NCI-H748 (cell line): Measurements from ENCODE around the gene AGAP1.
A peak's percentile ranks its signal among the peaks of the same experiment; 100 is the strongest.

Source experiments
- DNase-seq: peaks from one replicate; lab custom pipeline; 2025; ENCODE audit not compliant: unreplicated experiment; lab: John Stamatoyannopoulos, UW

Gene AGAP1

GRCh38 chr2:235677937-235678336 lies 184.1 kb downstream of the AGAP1 start:
- no peak for DNase-seq

GRCh38 chr2:235678712-235679111 lies 184.9 kb downstream of the AGAP1 start:
- DNase-seq = no peak

DNA sequence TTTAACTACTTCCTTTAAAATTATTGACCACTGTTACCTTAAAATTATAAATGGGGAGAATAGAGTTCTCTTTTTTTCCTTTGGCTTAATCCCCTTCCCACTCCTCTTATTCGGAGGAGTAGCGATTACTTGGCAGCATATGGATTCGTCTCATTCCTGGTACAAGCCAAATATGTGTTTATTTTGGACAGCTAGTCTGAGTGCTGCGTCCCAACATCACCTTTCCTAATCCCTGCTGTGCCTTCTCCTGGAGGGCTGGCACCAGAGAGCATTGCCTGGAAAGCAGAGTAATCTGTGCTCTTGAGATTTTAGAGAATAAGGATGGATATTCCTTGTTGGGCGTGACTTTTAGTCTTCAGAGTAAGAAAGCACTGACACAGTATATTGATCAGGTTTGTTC lies 185.6 kb downstream of the AGAP1 start:
- DNase-seq = no peak

- DNase-seq = no peak
Measured at GRCh38 chr2:235685024-235685721, 191.3 kb downstream of the AGAP1 start.

- DNase-seq = no peak
Measured at GRCh38 chr2:235688511-235689426, 194.9 kb downstream of the AGAP1 start.

GRCh38 chr2:235689427-235689853 lies 195.6 kb downstream of the AGAP1 start:
- no peak for DNase-seq

GRCh38 chr2:235690082-235690808 lies 196.4 kb downstream of the AGAP1 start:
- DNase-seq = no peak

GRCh38 chr2:235690809-235691450 lies 197.1 kb downstream of the AGAP1 start:
- DNase-seq = no peak

GRCh38 chr2:235692076-235692475 lies 198.2 kb downstream of the AGAP1 start:
- DNase-seq = no peak

DNA sequence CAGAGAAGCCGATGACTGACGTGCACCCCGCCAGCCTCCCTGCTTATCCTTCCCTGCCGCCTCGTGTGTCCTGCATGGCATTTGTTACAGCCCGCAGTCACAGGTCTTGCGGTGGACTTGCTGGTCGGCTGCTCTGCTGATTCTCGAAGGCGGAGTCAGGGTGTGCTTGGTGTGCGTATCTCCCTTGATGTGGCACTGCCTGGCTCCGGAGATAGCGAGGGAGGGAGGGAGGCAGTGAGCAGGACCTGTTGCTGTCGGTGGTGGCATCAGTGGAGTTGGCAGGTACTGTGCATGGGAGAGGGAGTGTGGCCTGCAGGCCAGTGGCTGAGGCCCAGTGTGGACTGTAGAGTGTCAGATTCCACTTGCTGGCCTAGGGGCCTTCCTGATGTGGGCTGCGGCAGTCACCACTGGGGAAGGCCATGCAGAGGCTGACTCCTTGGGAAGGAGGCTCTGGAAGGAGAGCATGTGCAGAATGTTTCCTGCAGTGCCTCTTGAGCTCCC lies 198.9 kb downstream of the AGAP1 start:
- no peak for DNase-seq

- DNase-seq = no peak
Measured at GRCh38 chr2:235693279-235693678, 199.4 kb downstream of the AGAP1 start.

DNA sequence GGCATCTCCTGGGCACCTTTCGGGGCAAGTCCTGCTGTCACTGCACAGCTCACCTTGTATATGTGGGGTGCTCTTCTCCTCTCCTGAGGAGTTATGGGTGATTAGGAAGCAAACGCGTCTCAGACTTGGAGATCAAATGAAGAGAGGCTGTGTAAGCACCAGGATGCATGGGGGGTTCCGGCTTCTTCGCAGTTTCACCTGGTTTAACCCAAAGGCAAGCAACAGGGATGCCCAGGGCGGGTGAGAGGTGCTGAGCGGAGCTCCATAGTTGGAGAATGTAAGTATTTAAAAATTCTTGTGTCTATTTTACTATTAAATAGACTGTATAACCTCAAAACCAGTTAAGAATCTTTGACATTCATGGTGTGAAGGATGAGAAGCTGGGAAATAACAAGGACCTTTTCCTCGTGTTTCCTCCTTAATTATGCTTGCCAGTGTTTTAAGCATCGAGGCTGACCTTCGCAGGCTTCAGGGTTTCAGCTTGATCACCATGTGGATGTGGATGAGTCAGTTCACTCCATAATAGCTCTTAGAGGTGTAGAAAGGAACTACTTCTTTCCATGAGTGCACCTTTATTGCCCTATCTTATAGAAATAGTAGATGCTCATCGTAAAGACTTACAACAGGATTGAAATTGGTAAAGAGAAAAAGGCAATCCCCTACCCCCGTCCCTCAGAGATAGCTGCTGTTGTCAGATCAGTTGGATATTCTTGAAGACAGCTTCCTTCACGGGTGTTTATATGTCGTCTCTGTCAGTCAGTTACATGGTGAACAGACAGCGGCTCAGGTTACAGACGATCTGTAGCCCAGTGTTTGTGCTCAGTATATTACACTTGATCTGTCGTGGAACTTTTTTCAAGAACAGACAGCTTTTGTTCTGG lies 201.1 kb downstream of the AGAP1 start:
- no peak for DNase-seq

DNA sequence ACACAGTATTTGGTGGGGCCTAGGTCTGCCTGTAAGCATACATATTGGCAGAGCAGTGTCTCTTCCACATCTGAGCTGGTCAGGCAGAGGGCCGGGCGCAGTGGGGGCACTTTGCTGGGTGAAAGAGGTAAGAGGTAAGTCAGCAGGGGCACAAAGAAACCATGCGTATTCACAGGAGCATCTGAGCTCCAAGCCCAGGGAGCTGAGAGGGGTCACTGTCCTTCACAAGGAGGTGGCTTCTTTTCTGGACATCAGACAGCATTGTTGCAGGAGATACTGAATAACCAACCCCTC lies 201.7 kb downstream of the AGAP1 start:
- DNase-seq = no peak

DNA sequence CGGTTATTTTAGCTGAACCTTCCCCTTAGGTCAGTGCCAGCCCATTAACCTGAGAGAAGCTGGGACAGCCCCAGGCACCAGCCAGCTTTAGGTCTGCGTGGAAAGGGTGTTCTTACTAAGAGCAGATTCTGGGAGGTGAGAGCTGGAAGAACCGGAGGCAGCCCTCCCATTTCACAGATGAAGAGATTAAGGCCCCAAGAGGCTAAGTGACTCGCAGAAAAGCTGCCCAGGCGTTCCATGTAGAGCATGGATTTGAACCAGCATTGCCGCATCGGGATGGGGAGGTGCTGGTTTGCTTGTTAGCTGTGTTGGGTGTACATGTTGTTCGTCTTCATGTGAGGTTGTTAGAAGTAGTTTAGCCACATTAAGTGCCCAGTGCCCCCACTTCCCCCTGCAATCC lies 203.2 kb downstream of the AGAP1 start:
- no peak for DNase-seq

GRCh38 chr2:235698028-235698427 lies 204.2 kb downstream of the AGAP1 start:
- DNase-seq = peak; percentile 25

- DNase-seq = no peak
Measured at GRCh38 chr2:235698491-235698890, 204.6 kb downstream of the AGAP1 start.

DNA sequence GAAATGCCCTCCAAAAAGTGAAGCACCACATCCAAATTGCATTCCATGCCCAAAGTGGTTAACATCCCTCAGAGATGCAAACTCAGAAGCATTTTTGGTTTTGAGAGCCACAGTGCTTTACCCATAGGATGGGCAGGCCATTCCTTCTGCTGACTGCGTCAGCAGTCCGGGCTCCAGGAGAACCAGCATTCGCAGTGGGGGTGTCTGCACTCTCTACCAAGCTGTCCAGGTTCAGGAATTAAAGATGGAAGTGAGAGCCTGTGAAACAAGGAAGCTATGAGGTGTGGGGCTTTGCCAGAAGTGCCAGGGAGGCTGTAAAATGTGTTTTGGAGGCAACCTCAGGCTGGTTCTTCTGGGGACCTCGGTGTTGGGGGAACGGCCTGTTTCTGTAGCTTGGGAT lies 205.7 kb downstream of the AGAP1 start:
- DNase-seq = no peak

DNA sequence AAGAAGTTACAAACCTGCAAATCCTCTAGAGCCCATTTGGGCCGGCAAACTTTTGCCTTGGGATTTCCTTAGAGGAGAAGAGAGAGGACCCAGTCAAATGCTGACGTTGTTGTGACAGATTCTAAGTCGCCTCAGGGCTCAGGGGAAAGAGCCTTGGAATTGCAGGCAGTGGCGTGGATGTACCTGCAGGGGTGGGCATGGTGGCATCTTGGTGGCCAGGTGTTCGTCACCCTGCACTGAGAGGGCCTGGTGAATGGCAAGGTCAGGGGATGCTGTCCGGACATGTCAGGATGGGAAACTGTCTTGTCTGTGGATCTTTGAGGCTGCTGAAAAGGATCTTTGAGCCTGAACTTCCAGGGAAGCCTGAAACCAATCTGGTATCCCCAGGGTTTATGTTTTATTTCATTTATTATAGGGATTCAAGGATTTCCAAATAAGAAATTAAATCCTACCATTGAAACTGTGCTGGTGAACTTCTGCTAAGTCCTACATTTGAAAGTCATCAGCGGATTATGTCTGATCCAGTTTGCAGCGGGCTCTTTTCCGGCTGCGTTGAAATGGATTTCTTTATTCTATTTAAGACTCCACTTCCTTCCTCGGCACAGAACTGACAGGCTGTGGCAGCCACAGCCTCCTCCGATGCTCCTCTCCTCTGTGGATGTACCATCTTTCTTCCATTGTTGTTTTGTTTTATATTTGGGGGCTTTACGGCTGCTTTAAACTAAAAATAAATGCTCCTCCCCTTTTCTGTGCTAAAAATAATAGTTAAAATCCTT lies 207.6 kb downstream of the AGAP1 start:
- DNase-seq = no peak

- DNase-seq = no peak
Measured at GRCh38 chr2:235702186-235702585, 208.3 kb downstream of the AGAP1 start.
